Measurements from ENCODE around the gene TBC1D14. TPM values are rescaled to one million over a fixed set of nuclear protein-coding genes. Genes with fewer than 3 reads are reported as not detected.

Gene TBC1D14
- total RNA-seq, 2 donors from 2014 or later, result 46.7 to 49.9 TPM

DNA sequence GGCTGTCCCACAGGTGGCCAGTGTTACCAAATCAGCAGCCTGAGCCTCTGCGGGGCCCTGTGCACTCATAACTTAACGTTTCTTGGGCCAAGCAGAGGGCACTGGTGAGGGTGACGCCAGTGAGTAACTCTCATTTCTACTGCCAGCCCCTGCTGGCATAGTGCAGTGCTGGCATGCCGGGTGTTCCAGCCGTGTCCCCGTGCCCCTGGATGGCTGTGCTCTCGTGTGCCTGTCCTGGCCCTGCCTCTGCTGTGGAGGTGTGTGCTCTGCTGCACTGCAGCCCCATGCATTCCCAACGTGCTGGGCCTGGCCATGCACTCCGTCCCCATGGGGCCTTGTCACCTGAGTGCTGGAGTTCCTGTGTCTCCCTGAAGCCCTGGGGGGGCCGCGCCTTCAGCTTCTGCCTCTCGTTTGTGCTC, 14.7 kb downstream of the TBC1D14 start:
- Histone ChIP-seq H3K9me3 (no peaks in the 10 kb centered on the region), H3K36me3 (peaks cover 20% of the 10 kb centered on the region), H3K4me1 (ENCODE audit: control insufficient read depth in 1 of 2, low read depth in 2 of 2) (peaks cover 9 to 18% of the 10 kb centered on the region in 2 donors), H3K27ac (no peak overlapping the region), H3K27me3 (replicated peaks; ENCODE audit: insufficient read depth) (no peaks in the 10 kb centered on the region), H3K4me3 (no peak overlapping the region)
- DNase-seq (ENCODE audit: low spot score) (no peak), ATAC-seq (ENCODE audit: insufficient number of reproducible peaks, low FRiP score, low read depth) (no peak)
- TF ChIP-seq, protein P1, sequence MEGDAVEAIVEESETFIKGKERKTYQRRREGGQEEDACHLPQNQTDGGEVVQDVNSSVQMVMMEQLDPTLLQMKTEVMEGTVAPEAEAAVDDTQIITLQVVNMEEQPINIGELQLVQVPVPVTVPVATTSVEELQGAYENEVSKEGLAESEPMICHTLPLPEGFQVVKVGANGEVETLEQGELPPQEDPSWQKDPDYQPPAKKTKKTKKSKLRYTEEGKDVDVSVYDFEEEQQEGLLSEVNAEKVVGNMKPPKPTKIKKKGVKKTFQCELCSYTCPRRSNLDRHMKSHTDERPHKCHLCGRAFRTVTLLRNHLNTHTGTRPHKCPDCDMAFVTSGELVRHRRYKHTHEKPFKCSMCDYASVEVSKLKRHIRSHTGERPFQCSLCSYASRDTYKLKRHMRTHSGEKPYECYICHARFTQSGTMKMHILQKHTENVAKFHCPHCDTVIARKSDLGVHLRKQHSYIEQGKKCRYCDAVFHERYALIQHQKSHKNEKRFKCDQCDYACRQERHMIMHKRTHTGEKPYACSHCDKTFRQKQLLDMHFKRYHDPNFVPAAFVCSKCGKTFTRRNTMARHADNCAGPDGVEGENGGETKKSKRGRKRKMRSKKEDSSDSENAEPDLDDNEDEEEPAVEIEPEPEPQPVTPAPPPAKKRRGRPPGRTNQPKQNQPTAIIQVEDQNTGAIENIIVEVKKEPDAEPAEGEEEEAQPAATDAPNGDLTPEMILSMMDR (IDR thresholded peaks at IDR 0.05), result no peak

DNA sequence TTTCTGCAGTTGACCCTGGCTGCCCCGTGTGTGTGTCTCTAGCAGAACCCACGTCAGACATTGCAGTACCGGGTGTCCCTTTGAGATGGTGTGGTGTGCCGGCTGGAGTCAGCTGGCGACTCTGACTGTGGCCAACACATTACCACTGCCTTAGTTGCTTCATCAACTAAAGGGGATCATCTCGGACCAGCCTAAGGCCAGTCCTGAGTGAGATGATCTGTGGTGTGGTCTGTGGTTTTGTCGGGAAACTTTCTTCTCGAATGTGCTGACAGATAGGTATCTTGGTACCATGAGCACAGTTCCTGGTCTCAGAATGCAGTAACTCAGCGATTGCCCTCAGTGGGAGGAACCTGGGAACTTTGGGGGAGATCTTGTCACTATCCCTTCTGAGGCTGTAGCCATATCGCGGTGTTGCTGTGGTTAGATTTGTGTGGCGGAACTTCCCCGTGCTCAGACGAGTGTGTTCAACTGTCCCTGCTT, 15.8 kb downstream of the TBC1D14 start:
- H3K36me3 ChIP-seq, result peaks cover 20% of the 10 kb centered on the region
- TF ChIP-seq, protein P1 (IDR thresholded peaks at IDR 0.05), result no peak
- no peaks in the 10 kb centered on the region for H3K9me3 ChIP-seq
- ATAC-seq (ENCODE audit: insufficient number of reproducible peaks, low FRiP score, low read depth) (no peak), DNase-seq (ENCODE audit: low spot score) (no peak)
- H3K4me3 ChIP-seq, result no peak overlapping the region
- H3K27ac ChIP-seq, result no peak overlapping the region
- peaks cover 9 to 12% of the 10 kb centered on the region in 2 donors for H3K4me1 ChIP-seq (ENCODE audit: control insufficient read depth in 1 of 2, low read depth in 2 of 2)
- no peaks in the 10 kb centered on the region for H3K27me3 ChIP-seq (replicated peaks; ENCODE audit: insufficient read depth)

DNA sequence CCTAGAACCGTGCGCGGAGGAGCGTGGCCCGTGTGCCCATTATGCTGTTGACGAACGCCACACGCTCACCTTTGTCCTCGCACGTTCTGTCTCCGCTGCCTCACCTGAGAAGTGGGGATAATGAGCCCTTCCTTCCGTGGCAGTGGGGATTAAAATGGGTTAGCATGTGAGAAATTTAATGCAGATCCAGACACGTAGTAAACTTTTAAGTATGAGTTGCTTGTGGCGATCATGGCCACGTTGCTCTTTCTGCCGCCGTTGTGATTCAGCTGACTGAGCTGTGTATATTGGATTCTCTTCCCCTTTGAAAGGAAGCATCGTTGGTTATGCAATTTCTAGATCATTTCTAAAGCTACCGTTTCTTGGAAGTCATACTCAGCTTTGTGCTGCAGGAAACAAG, 16.5 kb downstream of the TBC1D14 start:
- no peaks in the 10 kb centered on the region for H3K9me3 ChIP-seq
- TF ChIP-seq, protein P1 (IDR thresholded peaks at IDR 0.05), result no peak
- no peak overlapping the region for H3K4me3 ChIP-seq
- peaks cover 9 to 11% of the 10 kb centered on the region in 2 donors for H3K4me1 ChIP-seq (ENCODE audit: control insufficient read depth in 1 of 2, low read depth in 2 of 2)
- no peak overlapping the region for H3K27ac ChIP-seq
- ATAC-seq (ENCODE audit: insufficient number of reproducible peaks, low FRiP score, low read depth) (no peak), DNase-seq (ENCODE audit: low spot score) (no peak)
- no peaks in the 10 kb centered on the region for H3K27me3 ChIP-seq (replicated peaks; ENCODE audit: insufficient read depth)
- peaks cover 20% of the 10 kb centered on the region for H3K36me3 ChIP-seq

DNA sequence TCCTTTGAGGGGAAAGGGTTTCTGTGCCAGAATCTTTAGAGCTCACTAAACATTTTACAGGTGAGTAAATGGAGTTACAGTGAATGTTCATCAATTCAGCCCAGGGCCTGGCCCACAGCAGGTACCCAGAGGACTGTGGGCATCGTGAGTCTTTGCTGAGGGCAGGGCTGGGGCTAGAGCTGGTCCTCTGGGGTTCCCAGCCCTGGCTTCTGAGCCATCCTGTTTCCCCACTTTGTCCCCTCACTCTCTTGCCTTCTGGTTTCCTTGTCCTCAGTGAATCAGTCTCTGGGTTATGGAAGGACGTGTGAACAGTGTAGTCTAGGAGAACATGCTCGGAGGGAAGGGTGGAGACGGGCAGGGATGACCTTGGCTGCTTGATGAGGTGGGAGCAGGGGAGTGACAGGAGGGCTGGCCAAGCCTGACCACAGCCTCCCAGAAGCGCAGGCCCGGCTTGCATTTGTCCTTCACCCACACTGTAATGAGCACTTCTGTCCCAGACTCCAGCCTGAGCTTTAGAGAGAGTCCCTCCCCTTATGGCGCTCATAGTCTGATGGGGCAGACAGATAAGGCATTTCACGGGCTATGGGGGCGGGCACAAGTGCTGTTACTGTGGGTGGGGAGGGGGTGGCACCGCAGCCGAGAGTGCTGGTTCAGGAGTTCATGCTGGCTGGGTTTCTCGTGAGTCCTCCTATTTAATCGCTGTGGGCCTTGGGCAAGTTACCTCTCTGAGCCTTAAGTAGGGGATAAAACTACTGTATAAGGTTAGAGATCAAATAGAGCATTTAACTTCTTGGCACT, 17.3 kb downstream of the TBC1D14 start:
- no peak for ATAC-seq (ENCODE audit: insufficient number of reproducible peaks, low FRiP score, low read depth)
- DNase-seq (ENCODE audit: low spot score), result no peak
- Histone ChIP-seq H3K9me3 (no peaks in the 10 kb centered on the region), H3K27me3 (replicated peaks; ENCODE audit: insufficient read depth) (no peaks in the 10 kb centered on the region), H3K36me3 (peaks cover 20% of the 10 kb centered on the region), H3K4me1 (ENCODE audit: control insufficient read depth in 1 of 2, low read depth in 2 of 2) (peaks cover 9 to 11% of the 10 kb centered on the region in 2 donors), H3K4me3 (peak overlapping the region; percentile 20), H3K27ac (peak overlapping the region; percentile 32 to 52)
- TF ChIP-seq, protein P1 (IDR thresholded peaks at IDR 0.05), result no peak

DNA sequence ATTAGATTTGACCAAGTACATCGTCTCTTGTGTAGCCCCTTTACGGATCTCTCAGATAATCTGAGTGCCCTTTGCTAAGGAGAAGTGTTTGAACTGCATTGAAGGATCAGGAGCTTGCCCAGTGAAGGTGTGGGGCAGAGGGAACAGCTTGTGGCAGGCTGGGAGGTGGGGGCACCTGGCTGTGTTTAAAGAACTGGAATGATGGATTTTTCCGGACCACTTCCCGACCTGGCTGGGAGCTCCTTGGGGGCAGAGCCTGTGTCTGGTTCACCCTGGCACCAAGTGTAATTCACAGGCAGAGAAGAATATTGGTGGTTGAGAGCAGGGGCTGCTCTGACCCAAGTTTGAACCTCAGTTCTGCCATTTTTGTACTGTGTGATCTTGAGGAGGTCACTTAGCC, 18.5 kb downstream of the TBC1D14 start:
- Histone ChIP-seq H3K27me3 (replicated peaks; ENCODE audit: insufficient read depth) (no peaks in the 10 kb centered on the region), H3K4me3 (no peak overlapping the region), H3K27ac (no peak overlapping the region), H3K9me3 (no peaks in the 10 kb centered on the region), H3K4me1 (ENCODE audit: control insufficient read depth in 1 of 2, low read depth in 2 of 2) (peaks cover 9 to 11% of the 10 kb centered on the region in 2 donors), H3K36me3 (peaks cover 20% of the 10 kb centered on the region)
- TF ChIP-seq, protein P1 (IDR thresholded peaks at IDR 0.05), result no peak
- no peak for ATAC-seq (ENCODE audit: insufficient number of reproducible peaks, low FRiP score, low read depth)
- DNase-seq (ENCODE audit: low spot score), result no peak
